Measurements from ENCODE around the gene NEO1.

DNA sequence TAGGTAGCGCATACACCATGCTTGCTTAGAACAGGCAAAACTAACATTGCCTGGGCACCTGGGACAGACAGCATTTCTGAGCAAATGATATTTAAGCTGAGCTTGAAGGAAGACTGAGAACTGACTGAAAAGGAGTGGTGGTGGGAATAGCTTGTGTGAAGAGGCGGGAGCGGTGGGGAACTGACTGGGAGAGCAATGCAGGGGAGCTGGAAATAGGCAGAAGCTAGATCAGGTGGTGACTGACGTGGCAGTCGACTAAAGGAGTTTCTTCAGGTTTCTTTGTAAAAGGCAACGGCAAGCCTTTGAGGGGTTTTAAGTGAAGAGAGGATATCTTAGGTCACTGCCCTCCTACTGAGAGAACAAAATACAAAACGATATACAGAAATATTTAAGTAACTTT, 61.8 kb downstream of the NEO1 start:
- TF ChIP-seq CTCF (IDR thresholded peaks at IDR 0.05) (no peak), MAZ (IDR thresholded peaks at IDR 0.05; ENCODE audit: borderline replicate concordance, low read depth, low read length) (no peak), NFE2L2 (conservative IDR thresholded peaks at IDR 0.05; ENCODE audit: low read length) (no peak), REST (IDR thresholded peaks at IDR 0.05) (no peak), POLR2A (IDR thresholded peaks at IDR 0.05; ENCODE audit: low read length) (no peak)
